Common myeloid progenitor, CD34-positive (primary cell): ENCODE results near the gene GPR42.
"Not testable (repeated sequence)": the region's sequence is repeated elsewhere in the genome, so short reads cannot be mapped to it uniquely, and the experiment has no call there.

ENCODE experiments used
- CTCF ChIA-PET: fragments of 350-600 bp; sonication (Branson Sonifier 250); formaldehyde crosslinking; loops from one replicate; lab custom pipeline; 2021; ENCODE audit warnings: antibody characterized with exemption; lab: Charles Lee
- POLR2A ChIA-PET: fragments of 350-600 bp; sonication (Branson Sonifier 250); formaldehyde crosslinking; loops from one replicate; lab custom pipeline; 2021; ENCODE audit warnings: antibody characterized with exemption; lab: Charles Lee
- DNase-seq, 3 donors: peaks; one replicate each; pipeline versions ENCODE4 v3.0.0 to v3.0.0-alpha.2; 2013
- H3K27ac ChIP-seq, 2 experiments: 1 replicate in 1 of 2; 2 replicates in 1 of 2; pipeline ENCODE4 v1.7.0; 2013; ENCODE audit warnings: inconsistent platforms in 2 of 2, low read length in 2 of 2, mild to moderate bottlenecking in 2 of 2, low read depth in 1 of 2, moderate library complexity in 1 of 2; ENCODE audit not compliant: severe bottlenecking in 2 of 2, insufficient read depth in 1 of 2, poor library complexity in 1 of 2
- H3K27me3 ChIP-seq, 5 experiments: replicated peaks in 2 of 5; 1 replicate in 3 of 5; 2 replicates in 2 of 5; pipeline versions ENCODE4 v1.6.1 to v1.7.0; 2013; ENCODE audit warnings: low read length in 4 of 5, mild to moderate bottlenecking in 2 of 5, moderate library complexity in 2 of 5, inconsistent platforms in 1 of 5; ENCODE audit not compliant: insufficient read depth in 5 of 5, control insufficient read depth in 4 of 5
- H3K36me3 ChIP-seq, 4 experiments: 1 replicate in 2 of 4; 2 replicates in 2 of 4; pipeline versions ENCODE4 v1.6.1 to v1.7.0; 2013; ENCODE audit warnings: low read length in 3 of 4, control low read depth in 1 of 4, mild to moderate bottlenecking in 1 of 4; ENCODE audit not compliant: control insufficient read depth in 4 of 4, insufficient read depth in 4 of 4
- H3K4me1 ChIP-seq, 4 experiments: 1 replicate in 3 of 4; 2 replicates in 1 of 4; pipeline versions ENCODE4 v1.6.1 to v1.7.1; 2013; ENCODE audit warnings: low read length in 3 of 4, mild to moderate bottlenecking in 3 of 4, control low read depth in 1 of 4, inconsistent platforms in 1 of 4, moderate library complexity in 1 of 4; ENCODE audit not compliant: control insufficient read depth in 4 of 4, insufficient read depth in 4 of 4; ENCODE audit errors: control extremely low read depth in 1 of 4
- H3K4me3 ChIP-seq, 7 experiments: 1 replicate in 4 of 7; 2 replicates in 3 of 7; pipeline versions ENCODE4 v1.5.1 to v1.7.0; 2013; ENCODE audit warnings: mild to moderate bottlenecking in 7 of 7, low read length in 6 of 7, moderate library complexity in 6 of 7, inconsistent platforms in 2 of 7, low read depth in 2 of 7, control low read depth in 1 of 7; ENCODE audit not compliant: insufficient read depth in 4 of 7, control insufficient read depth in 1 of 7; ENCODE audit errors: extremely low read depth in 1 of 7
- H3K9me3 ChIP-seq, 5 experiments: 1 replicate in 4 of 5; 2 replicates in 1 of 5; pipeline versions ENCODE4 v1.6.1 to v1.7.1; 2013; ENCODE audit warnings: low read length in 4 of 5, mild to moderate bottlenecking in 2 of 5, inconsistent platforms in 1 of 5, low read depth in 1 of 5, moderate library complexity in 1 of 5; ENCODE audit not compliant: control insufficient read depth in 4 of 5, insufficient read depth in 2 of 5; ENCODE audit errors: control extremely low read depth in 1 of 5
- WGBS: methylation state at CpG from one replicate; pipeline ENCODE4 v1.1.5; 2013; ENCODE audit not compliant: insufficient coverage; 5-methylcytosine and 5-hydroxymethylcytosine counted together

GPR42 gene

DNA sequence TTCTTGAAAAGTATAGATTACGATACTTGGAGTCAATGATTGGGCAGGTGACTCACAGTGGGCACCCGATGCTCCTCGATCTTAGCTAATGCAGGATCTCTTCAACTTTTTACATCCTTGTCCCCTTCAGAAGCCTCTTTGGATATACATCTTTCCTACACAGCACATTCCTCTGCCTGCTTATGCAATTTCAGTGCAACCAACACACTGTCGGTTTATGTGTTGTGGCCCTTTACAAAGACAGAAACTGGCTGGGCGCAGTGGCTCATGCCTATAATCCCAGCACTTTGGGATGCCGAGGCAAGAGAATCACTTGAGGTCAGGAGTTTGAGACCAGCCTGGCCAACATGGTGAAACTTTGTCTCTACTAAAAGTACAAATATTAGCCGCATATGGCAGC is 2.6 kb downstream of the GPR42 start:
- no peak for DNase-seq
- no peak overlapping the region for H3K4me3 ChIP-seq
- no peak overlapping the region for H3K27ac ChIP-seq
- H3K36me3 ChIP-seq: no peaks in the 10 kb centered on the region
- ChIA-PET POLR2A (no interaction called here), CTCF (interaction anchor here (1.5 kb wide), 1 partner anchor 118 kb away, joined by 3 read pairs; no protein-coding TSS in a partner anchor)
- peaks cover 0 to 2% (median 0%) of the 10 kb centered on the region in 5 experiments for H3K27me3 ChIP-seq
- no peaks in the 10 kb centered on the region for H3K4me1 ChIP-seq
- H3K9me3 ChIP-seq: peaks cover 0 to 8% (median 0%) of the 10 kb centered on the region in 5 experiments
- 95% methylated on average over 7 of the region's 7 CpGs for WGBS

DNA sequence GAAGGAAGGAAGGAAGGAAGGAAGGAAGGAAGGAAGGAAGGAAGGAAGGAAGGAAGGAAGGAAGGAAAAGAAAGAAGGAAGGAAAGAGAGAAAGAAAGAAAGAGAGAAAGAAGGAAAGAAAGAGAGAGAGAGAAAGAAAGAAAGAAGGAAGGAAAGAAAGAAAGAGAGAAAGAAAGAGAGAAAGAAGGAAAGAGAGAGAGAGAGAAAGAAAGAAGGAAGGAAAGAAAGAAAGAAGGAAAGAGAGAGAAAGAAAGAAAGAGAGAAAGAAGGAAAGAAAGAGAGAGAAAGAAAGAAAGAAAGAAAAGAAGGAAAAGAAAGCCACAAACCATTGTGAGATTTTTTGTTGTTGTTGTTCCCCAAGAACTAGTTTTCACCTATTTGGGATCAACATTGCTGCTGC is 3.2 kb downstream of the GPR42 start:
- CTCF ChIA-PET: interaction anchor here (0.9 to 1.5 kb wide), 3 partner anchors 21 to 118 kb away, joined by 3 read pairs; no protein-coding TSS in a partner anchor
- H3K4me1 ChIP-seq, H3K9me3 ChIP-seq, H3K4me3 ChIP-seq, DNase-seq, H3K27ac ChIP-seq, H3K27me3 ChIP-seq, H3K36me3 ChIP-seq: not testable (repeated sequence)
- POLR2A ChIA-PET: interaction anchor here (0.5 to 0.6 kb wide), 2 partner anchors 53 to 85 kb away, joined by 3 to 5 read pairs; no protein-coding TSS in a partner anchor

DNA sequence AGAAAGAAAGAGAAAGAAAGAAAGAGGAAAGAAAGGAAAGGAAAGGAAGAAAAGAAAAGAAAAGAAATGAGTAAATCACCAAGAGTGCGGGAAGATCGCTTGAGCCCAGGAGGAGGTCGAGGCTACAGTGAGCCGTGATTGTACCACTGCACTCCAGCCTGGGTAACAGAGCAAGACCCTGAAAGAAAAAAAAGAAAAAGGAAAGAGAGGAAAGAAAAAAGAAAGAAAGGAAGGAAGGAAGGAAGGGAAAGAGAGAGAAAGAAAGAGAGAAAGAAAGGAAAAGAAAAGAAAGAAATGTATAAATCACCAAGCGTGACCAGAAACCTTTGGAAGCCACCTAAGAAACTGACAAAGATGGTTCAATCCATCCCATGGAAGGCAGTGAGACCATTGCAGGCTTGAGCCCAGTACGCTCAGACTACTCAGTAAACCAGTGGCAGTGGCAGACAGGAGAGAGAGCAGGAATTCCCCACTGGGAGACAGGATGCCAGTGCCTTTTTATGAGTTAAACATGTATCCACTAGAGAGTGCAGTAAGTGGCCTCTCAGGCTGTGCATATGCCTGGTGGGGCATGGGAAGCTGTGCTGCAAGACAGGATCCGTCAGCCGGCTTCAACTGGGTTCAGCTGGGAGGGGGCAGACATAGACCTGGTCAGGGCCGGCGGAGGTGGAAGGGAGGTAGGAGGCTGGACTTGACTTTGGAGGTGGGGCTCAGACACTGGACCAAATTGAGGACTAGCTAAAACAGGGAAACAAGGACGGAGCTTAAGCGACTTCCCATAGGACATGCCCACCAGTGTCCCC is 4.8 kb downstream of the GPR42 start:
- H3K27ac ChIP-seq: no peak overlapping the region
- H3K27me3 ChIP-seq: peaks cover 0 to 6% (median 2%) of the 10 kb centered on the region in 5 experiments
- DNase-seq: no peak
- 98% methylated on average over 9 of the region's 12 CpGs for WGBS
- ChIA-PET CTCF (interaction anchor here (1.2 to 1.4 kb wide), 2 partner anchors 12 to 73 kb away, joined by 3 read pairs; no protein-coding TSS in a partner anchor), POLR2A (no interaction called here)
- H3K9me3 ChIP-seq: no peaks in the 10 kb centered on the region
- H3K4me3 ChIP-seq: no peak overlapping the region
- H3K36me3 ChIP-seq: no peaks in the 10 kb centered on the region
- no peaks in the 10 kb centered on the region for H3K4me1 ChIP-seq

DNA sequence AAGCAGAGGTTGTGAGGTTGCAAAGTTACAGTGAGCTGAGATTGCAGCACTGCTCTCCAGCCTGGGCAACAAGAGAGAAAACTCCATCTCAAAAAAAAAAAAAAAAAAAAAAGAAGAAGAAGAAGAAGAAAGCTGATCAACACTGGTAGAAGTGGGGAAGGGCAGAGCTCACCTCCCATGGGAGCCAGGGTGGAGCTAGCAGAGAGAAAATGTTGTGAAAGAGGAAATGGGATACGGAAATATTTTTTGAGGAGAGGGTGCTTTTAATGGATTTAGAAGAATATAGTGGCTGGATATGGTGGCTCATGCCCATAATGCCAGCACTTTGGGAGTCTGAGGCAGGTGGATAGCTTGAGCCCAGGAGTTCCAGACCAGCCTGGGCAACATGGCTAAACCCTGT is 6.8 kb downstream of the GPR42 start:
- no peak for DNase-seq
- no peak overlapping the region for H3K27ac ChIP-seq
- ChIA-PET POLR2A (no interaction called here), CTCF (interaction anchor here (1.1 to 1.2 kb wide), 2 partner anchors 12 to 25 kb away, joined by 3 to 4 read pairs; no protein-coding TSS in a partner anchor)
- WGBS: 71% methylated on average over 1 of the region's 1 CpG
- peaks cover 0 to 6% (median 3%) of the 10 kb centered on the region in 5 experiments for H3K27me3 ChIP-seq
- H3K36me3 ChIP-seq: no peaks in the 10 kb centered on the region
- no peaks in the 10 kb centered on the region for H3K9me3 ChIP-seq
- H3K4me3 ChIP-seq: no peak overlapping the region
- H3K4me1 ChIP-seq: no peaks in the 10 kb centered on the region

DNA sequence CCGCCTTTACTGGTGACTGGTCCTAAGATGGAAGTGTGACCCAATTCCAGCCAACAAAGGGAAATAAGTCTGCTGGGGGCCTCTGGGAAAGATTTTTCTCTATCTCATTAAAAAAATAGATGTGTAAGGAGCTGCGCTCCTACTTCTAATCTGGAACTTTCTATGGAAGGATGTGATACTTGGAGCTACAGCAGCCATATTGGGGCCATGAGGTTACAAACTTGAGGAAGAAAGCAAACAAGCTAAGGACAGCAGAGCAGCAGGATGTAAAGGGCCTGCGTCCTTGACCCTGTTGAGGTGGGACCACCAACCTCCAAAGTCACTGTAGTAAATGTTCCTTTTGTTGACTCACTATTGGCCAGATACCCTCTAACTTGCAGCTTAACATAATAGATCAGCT is 7.5 kb downstream of the GPR42 start:
- ChIA-PET CTCF (interaction anchor here (0.7 to 1.4 kb wide), 3 partner anchors 13 to 86 kb away, joined by 4 to 5 read pairs (median 4); no protein-coding TSS in a partner anchor), POLR2A (no interaction called here)
- H3K4me3 ChIP-seq: no peak overlapping the region
- peaks cover 0 to 7% (median 3%) of the 10 kb centered on the region in 5 experiments for H3K27me3 ChIP-seq
- no peak overlapping the region for H3K27ac ChIP-seq
- no peaks in the 10 kb centered on the region for H3K4me1 ChIP-seq
- 95% methylated on average over 3 of the region's 3 CpGs for WGBS
- no peaks in the 10 kb centered on the region for H3K9me3 ChIP-seq
- H3K36me3 ChIP-seq: no peaks in the 10 kb centered on the region
- no peak for DNase-seq

DNA sequence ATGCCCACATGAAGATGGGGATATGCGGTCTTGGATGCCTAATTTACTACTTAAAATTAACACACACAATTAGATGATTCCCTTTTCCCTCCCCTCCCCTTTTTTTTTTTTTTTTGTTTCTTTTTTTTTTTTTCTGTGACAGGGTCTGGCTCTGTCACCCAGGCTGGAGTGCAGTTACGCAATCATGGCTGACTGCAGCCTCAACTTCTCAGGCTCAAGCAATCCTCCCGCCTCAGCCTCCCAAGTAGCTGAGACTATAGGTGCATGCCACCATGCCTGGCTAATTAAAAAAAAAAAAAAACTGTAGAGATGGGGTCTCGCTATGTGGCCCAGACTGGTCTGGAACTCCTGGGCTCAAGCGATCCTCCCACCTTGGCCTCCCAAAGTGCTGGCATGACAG is 8.7 kb downstream of the GPR42 start:
- H3K4me1 ChIP-seq, DNase-seq, H3K9me3 ChIP-seq, H3K36me3 ChIP-seq, H3K27me3 ChIP-seq, POLR2A ChIA-PET, H3K4me3 ChIP-seq: not testable (repeated sequence)
- 100% methylated on average over 4 of the region's 5 CpGs for WGBS
- peak overlapping the region in 1 of 2 experiments; percentile 56 for H3K27ac ChIP-seq
- CTCF ChIA-PET: interaction anchor here (1.4 kb wide), 1 partner anchor 27 kb away, joined by 5 read pairs; no protein-coding TSS in a partner anchor

DNA sequence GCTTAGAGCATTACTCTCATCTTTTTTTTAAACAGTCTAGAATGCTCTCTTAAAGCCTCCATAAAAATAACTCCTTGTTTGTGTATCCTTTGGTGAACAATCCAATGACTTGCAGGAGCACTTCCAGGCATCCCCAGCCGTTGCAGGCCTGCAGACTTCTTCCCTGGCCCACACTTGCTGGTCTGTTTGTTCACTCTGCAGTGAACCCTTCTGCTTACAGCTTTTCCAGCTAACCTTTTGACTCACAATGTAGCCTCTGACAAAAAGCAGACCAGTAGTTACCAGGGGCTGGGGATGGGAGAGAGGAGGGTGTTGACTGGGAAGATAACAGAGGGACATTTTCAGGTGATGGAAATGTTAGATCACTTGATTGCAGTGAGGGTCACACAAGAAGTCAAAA is 9.1 kb downstream of the GPR42 start:
- Histone ChIP-seq H3K4me1 (no peaks in the 10 kb centered on the region), H3K36me3 (no peaks in the 10 kb centered on the region), H3K27me3 (peaks cover 0 to 6% (median 3%) of the 10 kb centered on the region in 5 experiments), H3K4me3 (no peak overlapping the region), H3K27ac (peak overlapping the region in 1 of 2 experiments; percentile 56), H3K9me3 (peaks cover 0 to 3% (median 0%) of the 10 kb centered on the region in 5 experiments)
- 91% methylated on average over 1 of the region's 1 CpG for WGBS
- POLR2A ChIA-PET: no interaction called here
- DNase-seq: no peak
- CTCF ChIA-PET: no interaction called here
